Central memory CD8-positive, alpha-beta T cell (primary cell): ENCODE results near the gene COL11A1.

ENCODE experiments used
- ATAC-seq: fragments of 150-1000 bp; cut with Tn5 transposase; replicated peaks from 2 replicates; pipeline ENCODE4 v1.10.0; 2022; ENCODE audit warnings: mild to moderate bottlenecking, moderate FRiP score, moderate number of reproducible peaks; ENCODE audit not compliant: poor library complexity, severe bottlenecking; ENCODE audit errors: extremely low read depth
- DNase-seq, 2 donors: peaks; one replicate each; pipeline ENCODE4 v3.0.0; 2021; ENCODE audit warnings: low spot score in 2 of 2
- H3K27ac Mint-ChIP-seq: one replicate; pipeline ENCODE4 v1.8.0; 2022; ENCODE audit warnings: low read depth, mild to moderate bottlenecking, moderate library complexity, mixed read lengths
- H3K27me3 Mint-ChIP-seq: one replicate; pipeline ENCODE4 v1.8.0; 2022; ENCODE audit warnings: mixed read lengths
- H3K36me3 Mint-ChIP-seq: one replicate; pipeline ENCODE4 v1.8.0; 2022; ENCODE audit warnings: mild to moderate bottlenecking, moderate library complexity, mixed read lengths; ENCODE audit not compliant: insufficient read depth
- H3K4me1 Mint-ChIP-seq: one replicate; pipeline ENCODE4 v1.8.0; 2022; ENCODE audit warnings: mixed read lengths
- H3K4me3 Mint-ChIP-seq: one replicate; pipeline ENCODE4 v1.8.0; 2022; ENCODE audit warnings: mild to moderate bottlenecking, moderate library complexity, mixed read lengths
- H3K9me3 Mint-ChIP-seq: one replicate; pipeline ENCODE4 v1.8.0; 2022; ENCODE audit warnings: mixed read lengths

Gene COL11A1

DNA sequence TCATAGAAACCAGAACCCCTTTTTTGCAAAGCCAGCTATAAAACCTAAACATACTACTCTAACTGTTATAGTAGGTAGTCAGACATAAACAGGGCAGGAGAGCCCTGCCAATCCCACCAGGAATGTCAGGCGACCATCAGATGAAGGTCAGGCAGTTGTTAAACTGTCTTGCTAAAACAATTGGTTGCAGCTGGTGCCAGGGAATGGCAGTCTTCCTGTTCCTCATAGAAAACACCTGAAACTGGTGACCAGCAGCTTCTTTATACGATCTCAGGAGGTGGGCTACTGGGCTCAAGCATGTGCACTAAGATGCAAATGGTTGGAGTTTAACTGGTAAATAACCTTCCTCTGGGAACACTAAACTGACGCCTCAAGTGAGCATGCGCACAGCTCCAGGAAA is 224.1 kb downstream of the COL11A1 start:
- Mint-ChIP-seq H3K9me3 (no peaks in the 10 kb centered on the region), H3K4me3 (no peak overlapping the region), H3K27me3 (no peaks in the 10 kb centered on the region), H3K27ac (no peak overlapping the region), H3K36me3 (no peaks in the 10 kb centered on the region), H3K4me1 (no peaks in the 10 kb centered on the region)
- ATAC-seq: no peak
- DNase-seq: no peak

DNA sequence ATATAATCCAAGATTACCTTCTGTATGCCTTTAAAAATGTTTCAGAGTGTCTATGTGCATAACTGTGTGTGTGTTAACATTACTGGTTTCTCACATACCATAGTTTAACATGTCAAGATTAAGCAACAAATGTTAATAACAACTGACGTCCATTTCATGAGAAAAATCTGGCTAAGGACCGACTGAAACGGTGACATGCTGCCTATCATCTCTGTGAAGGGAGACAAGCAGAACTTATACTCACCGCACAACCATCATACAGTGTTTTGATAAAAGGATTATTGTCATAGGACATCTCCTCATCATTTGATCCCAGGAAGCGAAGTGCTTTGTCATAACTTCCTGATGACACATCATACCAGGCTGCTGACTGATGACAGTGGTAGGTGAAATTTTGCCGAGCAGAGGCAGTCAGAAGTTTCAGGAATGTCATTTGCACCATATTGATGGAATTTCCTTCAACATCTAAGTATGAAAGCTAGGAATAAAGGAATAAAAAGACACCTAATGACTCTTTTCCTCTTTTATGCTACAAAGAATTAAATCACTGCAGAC is 228.8 kb downstream of the COL11A1 start:
- no peaks in the 10 kb centered on the region for H3K27me3 Mint-ChIP-seq
- DNase-seq: no peak
- H3K4me1 Mint-ChIP-seq: no peaks in the 10 kb centered on the region
- H3K4me3 Mint-ChIP-seq: no peak overlapping the region
- H3K27ac Mint-ChIP-seq: no peak overlapping the region
- no peak for ATAC-seq
- H3K36me3 Mint-ChIP-seq: no peaks in the 10 kb centered on the region
- H3K9me3 Mint-ChIP-seq: no peaks in the 10 kb centered on the region

DNA sequence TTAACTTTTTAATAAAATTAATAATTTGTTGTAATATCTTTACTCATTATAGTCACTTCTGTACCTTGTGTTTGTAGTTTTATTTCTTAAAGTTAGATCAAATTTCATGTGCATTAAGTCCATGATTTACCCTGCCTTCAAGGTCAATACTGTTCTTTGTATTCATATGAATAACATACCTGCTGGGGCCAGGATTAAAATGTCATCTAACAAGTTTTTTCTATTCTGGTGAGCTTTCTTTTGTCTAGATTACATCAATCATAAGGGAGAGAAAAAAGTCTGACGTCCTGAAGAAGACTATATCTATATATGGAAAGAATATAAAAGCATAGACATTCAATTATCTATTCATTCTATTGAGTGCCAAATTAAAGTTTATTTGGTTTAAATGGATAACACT is 232.6 kb downstream of the COL11A1 start:
- H3K36me3 Mint-ChIP-seq: peaks cover 2% of the 10 kb centered on the region

DNA sequence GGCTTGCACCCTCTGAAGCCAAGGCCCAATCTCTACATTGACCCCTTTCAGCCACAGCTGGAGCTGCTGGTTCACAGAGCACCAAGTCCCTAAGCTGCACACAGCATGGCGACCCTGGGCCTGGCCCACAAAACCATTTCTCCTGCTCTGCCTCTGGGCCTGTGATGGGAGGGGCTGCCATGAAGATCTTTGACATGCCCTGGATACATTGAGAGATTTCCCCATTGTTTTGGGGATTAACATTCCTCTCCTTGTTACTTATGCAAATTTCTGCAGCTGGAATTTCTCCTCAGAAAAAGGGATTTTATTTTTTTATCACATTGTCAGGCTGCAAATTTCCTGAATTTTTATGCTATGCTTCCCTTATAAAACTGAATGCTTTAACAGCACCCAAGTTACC is 235.8 kb downstream of the COL11A1 start:
- Mint-ChIP-seq H3K4me3 (no peak overlapping the region), H3K27ac (no peak overlapping the region)
- DNase-seq: no peak

More for the DNA sequence above, 232.6 kb downstream of the COL11A1 start:
- no peak for DNase-seq
- no peak overlapping the region for H3K27ac Mint-ChIP-seq
- no peaks in the 10 kb centered on the region for H3K27me3 Mint-ChIP-seq
- H3K4me3 Mint-ChIP-seq: no peak overlapping the region
- H3K9me3 Mint-ChIP-seq: peaks cover 4% of the 10 kb centered on the region
- no peak for ATAC-seq
- no peaks in the 10 kb centered on the region for H3K4me1 Mint-ChIP-seq

DNA sequence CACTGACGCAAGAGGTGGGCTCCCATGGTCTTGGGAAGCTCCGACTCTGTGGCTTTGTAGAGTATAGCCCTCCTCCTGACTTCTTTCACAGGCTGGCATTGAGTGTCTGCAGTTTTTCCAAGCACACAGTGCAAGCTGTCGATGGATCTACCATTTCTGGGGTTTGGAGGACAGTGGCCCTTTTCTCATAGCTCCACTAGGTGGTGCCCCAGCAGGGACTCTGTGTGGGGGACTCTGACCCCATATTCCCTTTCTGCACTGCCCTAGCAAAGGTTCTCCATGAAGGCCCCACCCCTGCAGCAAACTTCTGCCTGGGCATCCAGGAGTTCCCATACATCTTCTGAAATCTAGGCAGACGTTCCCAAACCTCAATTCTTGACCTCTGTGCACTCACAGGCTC is 236.2 kb downstream of the COL11A1 start:
- DNase-seq (no peak), ATAC-seq (no peak)
- Mint-ChIP-seq H3K9me3 (peaks cover 22% of the 10 kb centered on the region), H3K27me3 (no peaks in the 10 kb centered on the region), H3K4me1 (no peaks in the 10 kb centered on the region), H3K4me3 (no peak overlapping the region), H3K36me3 (peaks cover 2% of the 10 kb centered on the region), H3K27ac (no peak overlapping the region)

More for the DNA sequence above, 235.8 kb downstream of the COL11A1 start:
- ATAC-seq: no peak
- H3K27me3 Mint-ChIP-seq: no peaks in the 10 kb centered on the region
- peaks cover 18% of the 10 kb centered on the region for H3K9me3 Mint-ChIP-seq
- H3K36me3 Mint-ChIP-seq: peaks cover 2% of the 10 kb centered on the region
- no peaks in the 10 kb centered on the region for H3K4me1 Mint-ChIP-seq

DNA sequence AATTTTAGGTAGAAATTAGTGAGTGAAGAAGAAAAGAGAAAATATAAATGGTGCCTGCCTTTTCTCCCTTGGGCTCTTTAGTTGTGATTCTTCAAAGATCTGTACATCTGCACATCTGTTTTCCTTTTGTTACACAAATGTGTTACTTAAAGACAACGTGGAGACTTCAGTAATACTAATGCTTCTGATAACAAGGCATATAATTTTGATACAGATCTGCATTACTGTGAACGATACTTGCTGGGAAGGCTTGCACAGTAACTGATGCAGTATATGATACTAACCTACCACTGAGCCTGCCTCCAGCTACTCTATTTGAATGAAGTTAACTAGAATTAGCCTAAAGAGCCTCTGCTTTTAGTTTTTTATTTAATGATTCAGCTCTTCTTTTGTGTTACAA is 244.6 kb downstream of the COL11A1 start:
- ATAC-seq (no peak), DNase-seq (no peak)
- Mint-ChIP-seq H3K36me3 (no peaks in the 10 kb centered on the region), H3K27me3 (no peaks in the 10 kb centered on the region), H3K27ac (no peak overlapping the region), H3K4me1 (no peaks in the 10 kb centered on the region), H3K4me3 (no peak overlapping the region), H3K9me3 (peaks cover 42% of the 10 kb centered on the region)

DNA sequence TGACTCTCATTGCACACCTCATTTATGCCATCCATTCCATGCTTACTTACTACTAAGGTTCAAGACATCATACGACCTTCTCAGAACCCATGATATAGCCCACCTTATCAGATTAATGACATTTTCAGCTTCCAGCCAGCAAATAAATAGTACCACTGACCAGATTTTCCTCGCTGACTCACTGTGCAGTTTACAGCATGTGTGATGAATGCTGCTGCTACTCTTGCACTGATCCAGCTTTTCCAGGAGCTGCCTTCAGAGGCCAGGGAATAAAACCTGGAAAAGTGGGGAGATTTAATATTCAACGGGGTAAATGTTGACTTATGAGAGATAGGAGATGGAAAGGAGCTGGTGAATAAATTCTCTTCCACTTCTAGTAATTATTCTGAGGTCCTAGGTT is 247.1 kb downstream of the COL11A1 start:
- no peaks in the 10 kb centered on the region for H3K36me3 Mint-ChIP-seq

DNA sequence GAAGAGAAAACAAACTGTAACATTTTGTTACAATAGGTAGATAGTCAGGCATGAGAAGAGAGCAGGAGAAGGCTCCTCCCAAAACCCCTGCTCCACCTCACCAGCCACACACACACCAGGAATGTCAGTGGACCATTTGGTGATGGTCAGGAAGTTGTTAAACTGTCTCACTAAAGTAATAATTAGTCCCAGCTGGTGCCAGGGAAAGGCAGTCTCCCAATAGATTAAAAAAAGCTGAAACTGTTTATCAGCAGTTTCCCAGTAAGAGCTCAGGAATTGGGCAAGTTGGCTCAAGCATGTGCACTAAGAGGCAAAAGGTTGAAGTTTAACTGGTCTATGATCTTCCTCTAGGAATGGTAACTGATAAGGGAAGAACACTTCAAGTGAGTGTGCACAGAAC is 249.6 kb downstream of the COL11A1 start:
- Mint-ChIP-seq H3K9me3 (peaks cover 29% of the 10 kb centered on the region), H3K27me3 (no peaks in the 10 kb centered on the region), H3K27ac (no peak overlapping the region), H3K36me3 (no peaks in the 10 kb centered on the region), H3K4me3 (no peak overlapping the region), H3K4me1 (no peaks in the 10 kb centered on the region)
- DNase-seq (no peak), ATAC-seq (no peak)

More for the DNA sequence above, 247.1 kb downstream of the COL11A1 start:
- Mint-ChIP-seq H3K9me3 (peaks cover 32% of the 10 kb centered on the region), H3K4me1 (no peaks in the 10 kb centered on the region), H3K27me3 (no peaks in the 10 kb centered on the region), H3K4me3 (no peak overlapping the region), H3K27ac (no peak overlapping the region)
- DNase-seq (no peak), ATAC-seq (no peak)

DNA sequence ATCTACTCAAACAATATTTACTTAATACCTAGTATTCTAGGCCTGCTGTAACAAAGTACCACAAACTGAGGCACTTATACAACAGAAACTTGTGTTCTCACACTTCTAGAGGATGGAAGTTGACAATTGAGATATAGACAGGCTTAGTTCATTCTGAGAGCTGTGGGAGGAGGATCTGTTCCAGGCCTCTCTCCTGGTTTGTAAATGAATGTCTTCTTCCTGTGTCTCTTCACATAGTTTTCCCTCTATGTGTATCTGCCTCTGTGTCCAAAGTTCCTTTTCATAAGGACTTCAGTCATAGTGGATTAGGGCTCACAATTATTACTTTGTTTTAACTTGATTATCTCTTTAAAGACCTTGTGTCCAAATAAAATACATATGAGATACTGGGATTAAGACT is 251.1 kb downstream of the COL11A1 start:
- DNase-seq: no peak
- Mint-ChIP-seq H3K9me3 (peaks cover 33% of the 10 kb centered on the region), H3K27ac (no peak overlapping the region), H3K27me3 (no peaks in the 10 kb centered on the region), H3K36me3 (no peaks in the 10 kb centered on the region), H3K4me1 (no peaks in the 10 kb centered on the region), H3K4me3 (no peak overlapping the region)
- no peak for ATAC-seq

DNA sequence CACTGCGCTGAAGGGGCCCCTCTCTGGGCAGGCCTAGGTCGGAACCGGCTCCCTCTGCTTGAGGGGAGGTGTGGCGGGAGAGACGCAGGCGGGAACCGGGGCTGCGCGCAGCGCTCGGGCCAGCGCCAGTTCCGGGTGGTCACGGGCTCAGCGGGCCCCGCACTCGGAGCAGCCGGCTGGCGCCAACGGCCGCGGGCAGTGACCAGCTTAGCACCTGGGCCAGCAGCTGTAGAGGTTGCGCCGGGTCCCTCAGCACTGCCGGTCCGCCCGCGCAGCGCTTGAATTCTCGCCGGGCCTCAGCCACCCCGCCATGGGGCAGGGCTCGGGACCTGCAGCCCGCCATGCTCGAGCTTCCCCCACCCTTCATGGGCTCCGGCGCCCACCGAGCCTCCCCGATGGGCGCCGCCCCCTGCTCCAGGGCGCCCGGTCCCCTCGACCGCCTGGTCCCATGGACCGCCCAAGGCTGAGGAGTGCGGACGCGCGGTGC is 254.6 kb downstream of the COL11A1 start:
- H3K4me1 Mint-ChIP-seq: no peaks in the 10 kb centered on the region
- ATAC-seq (peak; percentile 10), DNase-seq (no peak)
- H3K4me3 Mint-ChIP-seq: no peak overlapping the region
- no peak overlapping the region for H3K27ac Mint-ChIP-seq
- no peaks in the 10 kb centered on the region for H3K27me3 Mint-ChIP-seq
- H3K36me3 Mint-ChIP-seq: no peaks in the 10 kb centered on the region
- H3K9me3 Mint-ChIP-seq: peaks cover 30% of the 10 kb centered on the region

DNA sequence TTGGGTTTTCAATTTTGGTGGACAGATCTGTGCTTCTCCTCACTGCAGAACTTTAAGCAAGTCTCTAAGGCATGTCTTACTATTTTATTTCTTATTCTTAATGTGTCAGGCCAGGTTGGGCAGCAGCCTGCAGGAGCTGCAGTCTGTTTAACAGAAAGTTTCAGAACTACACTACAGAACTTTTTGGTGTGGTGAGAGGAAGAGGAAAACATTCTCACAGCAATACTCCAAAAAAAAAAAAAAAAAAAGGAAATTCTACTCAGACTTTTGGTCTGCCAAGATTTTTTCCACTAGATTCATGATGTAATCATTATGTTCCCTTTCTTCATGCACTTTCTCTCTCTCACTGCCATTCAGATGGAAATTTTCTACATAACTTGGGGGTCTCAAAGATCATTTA is 255.2 kb downstream of the COL11A1 start:
- H3K4me3 Mint-ChIP-seq: no peak overlapping the region
- ATAC-seq: no peak
- no peak overlapping the region for H3K27ac Mint-ChIP-seq
- peaks cover 32% of the 10 kb centered on the region for H3K9me3 Mint-ChIP-seq
- no peaks in the 10 kb centered on the region for H3K36me3 Mint-ChIP-seq
- DNase-seq: no peak
- no peaks in the 10 kb centered on the region for H3K4me1 Mint-ChIP-seq
- H3K27me3 Mint-ChIP-seq: no peaks in the 10 kb centered on the region

DNA sequence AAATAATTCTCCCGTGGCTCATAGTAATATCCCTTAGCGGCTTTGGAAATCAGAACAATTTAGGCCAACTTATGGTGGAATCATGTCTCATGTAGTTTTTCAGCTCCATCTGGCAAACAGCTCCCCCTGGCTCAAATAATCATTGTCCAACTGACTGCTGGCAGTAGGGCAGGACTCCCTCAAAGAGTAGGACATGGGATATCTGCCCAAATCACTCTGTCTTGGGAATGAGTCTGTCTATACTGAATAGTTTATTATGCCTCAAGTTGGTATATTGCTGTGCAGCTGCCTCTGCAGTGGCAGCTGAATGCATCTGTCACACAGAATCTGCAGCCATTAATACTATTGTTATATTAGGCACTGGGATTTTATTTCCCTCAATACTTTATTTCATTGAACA is 255.7 kb downstream of the COL11A1 start:
- peaks cover 35% of the 10 kb centered on the region for H3K9me3 Mint-ChIP-seq

DNA sequence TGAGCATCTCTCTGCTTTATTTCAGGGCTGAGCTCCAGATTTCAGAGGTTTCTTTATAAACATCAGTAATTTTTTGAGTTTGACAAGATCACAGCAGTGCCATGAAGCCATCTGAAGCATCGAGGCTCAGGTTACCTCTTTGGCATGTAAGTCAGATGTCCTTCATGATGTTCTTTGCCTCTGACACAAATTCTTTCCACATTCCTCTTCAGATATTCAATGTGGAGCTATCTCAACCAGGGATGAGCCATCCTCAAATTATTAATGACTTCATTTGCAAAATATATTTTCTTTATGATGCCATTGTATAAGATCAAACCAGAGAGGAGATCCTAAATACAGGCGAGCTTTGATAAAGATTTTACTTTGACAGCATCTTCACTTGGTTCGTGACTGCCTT is 256.7 kb downstream of the COL11A1 start:
- ATAC-seq: no peak
- Mint-ChIP-seq H3K36me3 (no peaks in the 10 kb centered on the region), H3K9me3 (peaks cover 35% of the 10 kb centered on the region), H3K4me3 (no peak overlapping the region), H3K27ac (no peak overlapping the region), H3K4me1 (no peaks in the 10 kb centered on the region), H3K27me3 (no peaks in the 10 kb centered on the region)
- no peak for DNase-seq

More for the DNA sequence above, 255.7 kb downstream of the COL11A1 start:
- Mint-ChIP-seq H3K36me3 (no peaks in the 10 kb centered on the region), H3K27me3 (no peaks in the 10 kb centered on the region), H3K4me3 (no peak overlapping the region), H3K27ac (no peak overlapping the region), H3K4me1 (no peaks in the 10 kb centered on the region)
- no peak for ATAC-seq
- DNase-seq: no peak
